Neural cell (in vitro differentiated cells): ENCODE results near the gene RASGRP4.

Experiments used
- MXI1 ChIP-seq: fragments of 450-650 bp; conservative IDR thresholded peaks from 2 replicates; pipeline ENCODE4 v1.6.1; 2014; ENCODE audit warnings: antibody characterized with exemption, mild to moderate bottlenecking; ENCODE audit not compliant: poor library complexity, severe bottlenecking
- RAD21 ChIP-seq: fragments of 450-650 bp; conservative IDR thresholded peaks from 2 replicates; pipeline ENCODE4 v1.6.1; 2014; ENCODE audit warnings: antibody characterized with exemption, mild to moderate bottlenecking, moderate library complexity
- TF ChIP-seq, protein P1 (sequence below): fragments of 450-650 bp; IDR thresholded peaks from 2 replicates; pipeline ENCODE4 v1.5.1; 2014; ENCODE audit warnings: antibody characterized with exemption, mild to moderate bottlenecking, moderate library complexity; ENCODE audit not compliant: poor library complexity, severe bottlenecking

DNA sequence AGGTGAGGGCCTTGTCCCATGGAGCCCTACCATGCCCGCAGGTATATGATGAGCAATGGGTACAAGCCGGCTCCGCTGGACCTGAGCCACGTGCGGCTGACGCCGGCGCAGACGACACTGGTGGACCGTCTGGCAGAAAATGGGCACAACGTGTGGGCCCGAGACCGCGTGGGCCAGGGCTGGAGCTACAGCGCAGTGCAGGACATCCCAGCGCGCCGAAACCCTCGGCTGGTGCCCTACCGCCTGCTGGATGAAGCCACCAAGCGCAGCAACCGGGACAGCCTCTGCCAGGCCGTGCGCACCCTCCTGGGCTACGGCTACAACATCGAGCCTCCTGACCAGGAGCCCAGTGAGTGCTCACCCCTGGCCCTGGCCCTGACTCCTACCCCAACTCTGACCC is 40.0 kb upstream of the RASGRP4 start:
- TF ChIP-seq, protein P1, sequence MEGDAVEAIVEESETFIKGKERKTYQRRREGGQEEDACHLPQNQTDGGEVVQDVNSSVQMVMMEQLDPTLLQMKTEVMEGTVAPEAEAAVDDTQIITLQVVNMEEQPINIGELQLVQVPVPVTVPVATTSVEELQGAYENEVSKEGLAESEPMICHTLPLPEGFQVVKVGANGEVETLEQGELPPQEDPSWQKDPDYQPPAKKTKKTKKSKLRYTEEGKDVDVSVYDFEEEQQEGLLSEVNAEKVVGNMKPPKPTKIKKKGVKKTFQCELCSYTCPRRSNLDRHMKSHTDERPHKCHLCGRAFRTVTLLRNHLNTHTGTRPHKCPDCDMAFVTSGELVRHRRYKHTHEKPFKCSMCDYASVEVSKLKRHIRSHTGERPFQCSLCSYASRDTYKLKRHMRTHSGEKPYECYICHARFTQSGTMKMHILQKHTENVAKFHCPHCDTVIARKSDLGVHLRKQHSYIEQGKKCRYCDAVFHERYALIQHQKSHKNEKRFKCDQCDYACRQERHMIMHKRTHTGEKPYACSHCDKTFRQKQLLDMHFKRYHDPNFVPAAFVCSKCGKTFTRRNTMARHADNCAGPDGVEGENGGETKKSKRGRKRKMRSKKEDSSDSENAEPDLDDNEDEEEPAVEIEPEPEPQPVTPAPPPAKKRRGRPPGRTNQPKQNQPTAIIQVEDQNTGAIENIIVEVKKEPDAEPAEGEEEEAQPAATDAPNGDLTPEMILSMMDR, result no peak
- no peak for TF ChIP-seq MXI1
- TF ChIP-seq RAD21, result no peak
